Liver (tissue), 3 donors: ENCODE data around the gene PAX7.

Source experiments
- ATF3 ChIP-seq: IDR thresholded peaks from 2 replicates; pipeline ENCODE4 v1.6.1; 2016; ENCODE audit warnings: antibody characterized with exemption
- CTCF ChIP-seq: fragments of 150-350 bp; IDR thresholded peaks from 2 replicates; pipeline ENCODE4 v1.5.1; 2017; ENCODE audit warnings: improper control_type of control experiment, low read depth, low read length; ENCODE audit not compliant: missing input control
- FOXA2 ChIP-seq: IDR thresholded peaks from 2 replicates; pipeline ENCODE4 v1.6.1; 2016; ENCODE audit warnings: antibody characterized with exemption
- GABPA ChIP-seq, 2 donors: IDR thresholded peaks in 1 of 2; conservative IDR thresholded peaks in 1 of 2; 2 replicates each; pipeline ENCODE4 v1.6.1; 2016; ENCODE audit warnings: antibody characterized with exemption in 2 of 2, mild to moderate bottlenecking in 1 of 2, moderate library complexity in 1 of 2
- HNF4A ChIP-seq, 2 donors: conservative IDR thresholded peaks; 2 replicates each; pipeline ENCODE4 v1.6.1; 2016; ENCODE audit warnings: antibody characterized with exemption in 2 of 2, mild to moderate bottlenecking in 2 of 2
- JUND ChIP-seq, 2 donors: IDR thresholded peaks; 2 replicates each; pipeline ENCODE4 v1.6.1; 2016; ENCODE audit warnings: antibody characterized with exemption in 2 of 2
- MAX ChIP-seq: IDR thresholded peaks from 2 replicates; pipeline ENCODE4 v1.6.1; 2016; ENCODE audit warnings: antibody characterized with exemption
- RAD21 ChIP-seq, 2 donors: IDR thresholded peaks; 2 replicates each; pipeline ENCODE4 v1.6.1; 2016; ENCODE audit warnings: antibody characterized with exemption in 2 of 2, mild to moderate bottlenecking in 2 of 2
- REST ChIP-seq: IDR thresholded peaks from 2 replicates; pipeline ENCODE4 v1.6.1; 2016; ENCODE audit warnings: antibody characterized with exemption, mild to moderate bottlenecking
- TAF1 ChIP-seq: conservative IDR thresholded peaks from 2 replicates; pipeline ENCODE4 v1.6.1; 2016; ENCODE audit warnings: antibody characterized with exemption, mild to moderate bottlenecking
- YY1 ChIP-seq: IDR thresholded peaks from 2 replicates; pipeline ENCODE4 v1.6.1; 2016; ENCODE audit warnings: antibody characterized with exemption, mild to moderate bottlenecking
- ZBTB33 ChIP-seq: IDR thresholded peaks from 2 replicates; pipeline ENCODE4 v1.6.1; 2016; ENCODE audit warnings: antibody characterized with exemption
- donor health status: healthy.
- donor health status: healthy.

GRCh38 chr1:18738617-18739016 is 108.0 kb downstream of the PAX7 start:
- no peak for TF ChIP-seq CTCF
- TF ChIP-seq YY1 = no peak
- TF ChIP-seq REST = no peak
- no peak for TF ChIP-seq HNF4A (conservative IDR thresholded peaks at IDR 0.05)
- no peak for TF ChIP-seq GABPA (IDR thresholded peaks at IDR 0.05 in 1 of 2, conservative IDR thresholded peaks at IDR 0.05 in 1 of 2)
- TF ChIP-seq RAD21 (IDR thresholded peaks at IDR 0.05) = no peak
- TF ChIP-seq TAF1 = no peak
- TF ChIP-seq FOXA2 = no peak
- TF ChIP-seq JUND (IDR thresholded peaks at IDR 0.05) = no peak
- no peak for TF ChIP-seq ATF3
- TF ChIP-seq MAX = no peak
- TF ChIP-seq ZBTB33 = no peak
